ENCODE data around the gene PCNX1. TPM values are rescaled to one million over a fixed set of nuclear protein-coding genes. Genes with fewer than 3 reads are reported as not detected.
"Not testable (repeated sequence)": the region's sequence is repeated elsewhere in the genome, so short reads cannot be mapped to it uniquely, and the experiment has no call there.

Gene PCNX1
- total RNA-seq, 1 donor from 2014 or later = 43.3 TPM

- intact Hi-C loops (cut with DNase I); ATAC-seq (ENCODE audit: poor library complexity): not testable (repeated sequence)
- peak; percentile 57 for DNase-seq
Observed at GRCh38 chr14:70941637-70942341, 34.5 kb downstream of the PCNX1 start.

- intact Hi-C loops (cut with DNase I) = no loop called here
- DNase-seq (no peak), ATAC-seq (ENCODE audit: poor library complexity) (no peak)
Observed at GRCh38 chr14:70942342-70942706, 35.1 kb downstream of the PCNX1 start.

GRCh38 chr14:70942721-70943120, 35.5 kb downstream of the PCNX1 start:
- ATAC-seq (ENCODE audit: poor library complexity); intact Hi-C loops (cut with DNase I); DNase-seq: not testable (repeated sequence)

- DNase-seq (no peak), ATAC-seq (ENCODE audit: poor library complexity) (no peak)
- intact Hi-C loops (cut with DNase I) = no loop called here
Observed at GRCh38 chr14:70943838-70944237, 36.6 kb downstream of the PCNX1 start.

GRCh38 chr14:70947739-70948138, 40.5 kb downstream of the PCNX1 start:
- intact Hi-C loops (cut with DNase I) = no loop called here
- DNase-seq (no peak), ATAC-seq (ENCODE audit: poor library complexity) (no peak)

- intact Hi-C loops (cut with DNase I) = loop anchor here (5.0 kb wide), 1 partner anchor 45 kb away; the partner anchor contains the start of gene PCNX1
- no peak for DNase-seq
- ATAC-seq (ENCODE audit: poor library complexity) = peak; percentile 70
Observed at GRCh38 chr14:70952485-70952884, 45.2 kb downstream of the PCNX1 start.

GRCh38 chr14:70954068-70954467, 46.8 kb downstream of the PCNX1 start:
- ATAC-seq (ENCODE audit: poor library complexity) = peak; percentile 50
- intact Hi-C loops (cut with DNase I) = loop anchor here (5.0 kb wide), 1 partner anchor 47 kb away; the partner anchor contains the start of gene PCNX1

GRCh38 chr14:70955543-70956480, 48.6 kb downstream of the PCNX1 start:
- peak; percentile 65 for ATAC-seq (ENCODE audit: poor library complexity)
- intact Hi-C loops (cut with DNase I) = no loop called here
- DNase-seq = no peak

More at GRCh38 chr14:70954068-70954467, 46.8 kb downstream of the PCNX1 start:
- no peak for DNase-seq

GRCh38 chr14:70956511-70956910, 49.3 kb downstream of the PCNX1 start:
- intact Hi-C loops (cut with DNase I) = no loop called here
- ATAC-seq (ENCODE audit: poor library complexity) = no peak
- DNase-seq = no peak

- DNase-seq = no peak
- no peak for ATAC-seq (ENCODE audit: poor library complexity)
- intact Hi-C loops (cut with DNase I) = no loop called here
Observed at GRCh38 chr14:70957710-70958109, 50.5 kb downstream of the PCNX1 start.

- DNase-seq = no peak
- intact Hi-C loops (cut with DNase I) = no loop called here
- ATAC-seq (ENCODE audit: poor library complexity) = no peak
Observed at GRCh38 chr14:70962935-70963334, 55.7 kb downstream of the PCNX1 start.

- intact Hi-C loops (cut with DNase I) = no loop called here
- ATAC-seq (ENCODE audit: poor library complexity) = no peak
- no peak for DNase-seq
Observed at GRCh38 chr14:70964492-70964891, 57.2 kb downstream of the PCNX1 start.

GRCh38 chr14:70971560-70971959, 64.3 kb downstream of the PCNX1 start:
- intact Hi-C loops (cut with DNase I) = loop anchor here (5.0 kb wide), 2 partner anchors 64 to 154 kb away; partner anchors contain the start of gene PCNX1
- ATAC-seq (ENCODE audit: poor library complexity) = peak; percentile 48
- no peak for DNase-seq

- DNase-seq (peak; percentile 76), ATAC-seq (ENCODE audit: poor library complexity) (peak; percentile 95)
- intact Hi-C loops (cut with DNase I) = loop anchor here (5.0 kb wide), 2 partner anchors 65 to 155 kb away; partner anchors contain the start of gene PCNX1
Observed at GRCh38 chr14:70972107-70972976, 65.1 kb downstream of the PCNX1 start.

- DNase-seq (no peak), ATAC-seq (ENCODE audit: poor library complexity) (no peak)
- intact Hi-C loops (cut with DNase I) = loop anchor here (5.0 kb wide), 1 partner anchor 144 kb away; no protein-coding TSS in a partner anchor
Observed at GRCh38 chr14:70976591-70976990, 69.3 kb downstream of the PCNX1 start.

GRCh38 chr14:70981000-70981952, 74.0 kb downstream of the PCNX1 start:
- DNase-seq (no peak), ATAC-seq (ENCODE audit: poor library complexity) (peak; percentile 52)
- intact Hi-C loops (cut with DNase I) = no loop called here

GRCh38 chr14:70982200-70982599, 74.9 kb downstream of the PCNX1 start:
- ATAC-seq (ENCODE audit: poor library complexity) = no peak
- intact Hi-C loops (cut with DNase I) = no loop called here
- no peak for DNase-seq

Measured in Right ventricle myocardium superior (tissue), 1 donor.